Skeletal muscle satellite cell (primary cell): Measurements from ENCODE around the gene ETS1.

Experiments
- H3K27me3 ChIP-seq: 2 replicates; pipeline ENCODE4 v1.7.0; 2013; ENCODE audit warnings: low read length; ENCODE audit not compliant: control insufficient read depth, insufficient read depth
- H3K36me3 ChIP-seq: 2 replicates; pipeline ENCODE4 v1.7.0; 2013; ENCODE audit warnings: mild to moderate bottlenecking, control low read depth, low read length; ENCODE audit not compliant: insufficient read depth
- H3K4me1 ChIP-seq: 2 replicates; pipeline ENCODE4 v1.7.0; 2013; ENCODE audit warnings: low read length; ENCODE audit not compliant: control insufficient read depth, insufficient read depth
- H3K4me2 ChIP-seq: 2 replicates; pipeline ENCODE4 v1.7.0; 2013; ENCODE audit warnings: mild to moderate bottlenecking, low read length
- H3K4me3 ChIP-seq: 2 replicates; pipeline ENCODE4 v1.7.0; 2013; ENCODE audit warnings: low read length
- H3K9ac ChIP-seq: 2 replicates; pipeline ENCODE4 v1.7.0; 2013; ENCODE audit warnings: mild to moderate bottlenecking, low read depth, low read length, moderate library complexity
- H3K9me3 ChIP-seq: replicated peaks from 2 replicates; pipeline ENCODE4 v1.7.0; 2013; ENCODE audit warnings: mild to moderate bottlenecking, control low read depth, low read length

ETS1 gene

DNA sequence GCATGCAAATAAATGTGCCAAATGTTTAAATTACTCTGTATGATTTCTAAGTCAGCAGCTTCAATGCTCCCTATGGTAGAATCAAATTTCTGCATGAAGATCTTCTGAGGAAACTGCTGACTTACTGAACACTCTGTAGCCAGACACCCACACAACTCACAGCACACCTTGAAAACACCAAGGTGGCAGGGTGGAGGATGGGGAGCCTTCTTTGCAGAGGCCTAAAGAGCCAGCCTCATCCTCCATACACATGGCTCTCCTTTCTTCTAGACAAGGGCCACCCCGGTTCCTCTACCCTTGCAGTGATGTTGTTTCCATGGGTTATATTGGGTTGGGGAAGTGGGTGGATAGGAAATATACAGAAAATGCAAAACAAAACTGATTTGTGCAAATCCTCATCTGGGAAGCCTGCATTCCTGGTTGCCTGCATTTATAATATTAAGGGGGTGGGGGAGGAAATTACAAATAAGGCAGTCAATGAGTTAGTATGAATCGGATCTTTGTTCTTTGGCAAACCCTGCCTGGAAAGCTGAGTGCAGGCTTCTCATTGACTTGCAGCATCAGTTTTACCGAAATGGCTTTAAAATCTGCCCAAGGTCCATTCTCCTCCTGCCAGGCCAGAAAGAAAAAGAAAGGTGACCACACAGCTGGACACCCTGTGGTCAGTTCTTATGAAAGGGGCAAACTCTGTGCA lies 15.8 kb upstream of the ETS1 start:
- Histone ChIP-seq H3K4me2 (no peak overlapping the region), H3K4me1 (no peaks in the 10 kb centered on the region), H3K9ac (no peak overlapping the region), H3K9me3 (no peaks in the 10 kb centered on the region), H3K27me3 (peaks cover 3% of the 10 kb centered on the region), H3K36me3 (no peaks in the 10 kb centered on the region), H3K4me3 (no peak overlapping the region)

DNA sequence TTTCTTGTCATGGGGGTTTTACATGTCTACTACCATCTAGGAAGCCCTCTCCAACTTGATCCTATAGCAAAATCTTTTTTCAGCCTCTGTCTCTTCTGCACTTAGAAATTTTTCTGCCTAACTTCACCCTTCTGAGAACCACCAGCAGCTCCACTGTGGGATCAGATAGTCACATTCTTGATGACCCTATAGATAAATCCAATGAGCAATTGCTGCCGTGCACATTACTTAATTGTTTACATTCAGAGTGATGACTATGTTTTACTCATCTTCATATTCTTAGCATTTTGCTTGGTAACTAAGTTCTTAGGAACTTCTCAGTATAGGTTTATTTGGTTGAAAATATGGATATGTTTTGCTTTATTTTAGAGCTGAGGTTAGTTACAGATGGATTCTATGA lies 12.4 kb upstream of the ETS1 start:
- Histone ChIP-seq H3K27me3 (peaks cover 10% of the 10 kb centered on the region), H3K4me1 (no peaks in the 10 kb centered on the region), H3K9me3 (no peaks in the 10 kb centered on the region), H3K36me3 (no peaks in the 10 kb centered on the region), H3K4me3 (no peak overlapping the region), H3K9ac (no peak overlapping the region), H3K4me2 (no peak overlapping the region)

DNA sequence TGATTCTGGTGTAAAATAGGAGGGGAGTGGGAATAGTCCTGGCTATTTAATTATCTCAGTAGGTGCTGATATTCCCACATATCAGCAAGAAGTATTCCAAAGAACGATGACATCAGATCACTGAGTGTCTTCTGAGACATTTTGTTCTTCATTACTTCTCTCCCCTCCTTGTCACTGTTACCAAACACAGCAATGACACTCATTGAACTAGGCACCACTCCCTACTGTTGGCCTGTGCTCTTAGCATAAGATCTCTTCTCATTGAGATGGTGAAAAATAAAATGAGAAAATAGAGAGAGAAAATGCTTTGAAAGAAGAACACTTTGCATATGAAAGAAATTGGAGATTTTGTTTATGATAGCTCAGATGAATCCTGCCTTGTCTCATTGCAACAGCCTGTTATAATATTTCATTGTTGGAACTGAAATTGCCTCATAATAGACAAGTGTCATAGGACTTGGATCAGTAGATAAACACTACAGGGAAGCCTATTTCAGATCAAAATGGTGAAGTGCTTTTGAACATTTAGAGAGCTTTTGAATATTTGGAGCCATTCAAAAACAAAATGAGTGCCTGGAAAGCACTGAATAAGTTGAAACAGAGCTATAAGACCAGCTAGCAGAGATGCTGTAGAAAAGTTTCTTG lies 11.3 kb upstream of the ETS1 start:
- Histone ChIP-seq H3K36me3 (no peaks in the 10 kb centered on the region), H3K9ac (no peak overlapping the region), H3K27me3 (peaks cover 21% of the 10 kb centered on the region), H3K4me1 (no peaks in the 10 kb centered on the region), H3K9me3 (no peaks in the 10 kb centered on the region), H3K4me2 (no peak overlapping the region), H3K4me3 (no peak overlapping the region)

DNA sequence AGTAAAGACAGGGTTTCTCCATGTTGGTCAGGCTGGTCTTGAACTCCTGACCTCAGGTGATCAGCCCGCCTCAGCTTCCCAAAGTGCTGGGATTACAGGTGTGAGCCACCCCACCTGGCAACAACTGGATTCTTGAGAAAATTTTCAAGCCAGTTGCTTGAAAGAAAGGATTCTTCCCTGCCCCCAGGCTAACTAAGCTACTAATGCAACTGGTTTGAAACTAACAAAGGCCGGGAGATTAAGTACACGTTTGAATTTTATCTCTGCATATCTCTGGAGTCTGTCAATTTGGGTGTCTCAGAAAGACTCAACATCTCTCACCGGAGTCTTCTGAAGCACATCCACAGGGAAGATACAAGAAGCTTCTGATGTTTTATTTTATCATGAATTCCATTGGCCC lies 10.7 kb upstream of the ETS1 start:
- Histone ChIP-seq H3K4me2 (no peak overlapping the region), H3K36me3 (no peaks in the 10 kb centered on the region), H3K9me3 (no peaks in the 10 kb centered on the region), H3K9ac (no peak overlapping the region), H3K4me1 (no peaks in the 10 kb centered on the region), H3K4me3 (no peak overlapping the region), H3K27me3 (peaks cover 27% of the 10 kb centered on the region)

DNA sequence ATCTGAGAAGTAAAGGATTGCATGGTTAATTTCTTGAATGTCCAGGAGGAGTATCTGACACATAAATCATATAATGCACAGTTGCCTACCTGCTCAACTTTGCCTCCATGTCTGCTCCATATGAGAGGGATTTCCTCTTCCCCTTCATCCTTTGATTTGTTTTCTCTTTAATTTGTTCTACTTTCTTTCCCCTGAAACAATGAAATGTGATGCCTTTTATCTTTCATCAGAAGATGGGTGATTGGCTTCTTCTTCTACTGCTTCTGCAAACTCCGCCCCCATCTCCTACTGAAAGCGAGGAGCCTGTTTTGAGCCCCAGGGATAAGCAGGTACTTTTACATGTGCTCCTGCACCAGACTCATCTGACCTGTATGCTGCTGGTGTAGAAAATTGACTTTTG lies 9.9 kb upstream of the ETS1 start:
- H3K4me3 ChIP-seq = no peak overlapping the region
- no peaks in the 10 kb centered on the region for H3K36me3 ChIP-seq
- H3K9me3 ChIP-seq = no peaks in the 10 kb centered on the region
- peaks cover 35% of the 10 kb centered on the region for H3K27me3 ChIP-seq
- H3K9ac ChIP-seq = no peak overlapping the region
- H3K4me2 ChIP-seq = no peak overlapping the region
- H3K4me1 ChIP-seq = no peaks in the 10 kb centered on the region

DNA sequence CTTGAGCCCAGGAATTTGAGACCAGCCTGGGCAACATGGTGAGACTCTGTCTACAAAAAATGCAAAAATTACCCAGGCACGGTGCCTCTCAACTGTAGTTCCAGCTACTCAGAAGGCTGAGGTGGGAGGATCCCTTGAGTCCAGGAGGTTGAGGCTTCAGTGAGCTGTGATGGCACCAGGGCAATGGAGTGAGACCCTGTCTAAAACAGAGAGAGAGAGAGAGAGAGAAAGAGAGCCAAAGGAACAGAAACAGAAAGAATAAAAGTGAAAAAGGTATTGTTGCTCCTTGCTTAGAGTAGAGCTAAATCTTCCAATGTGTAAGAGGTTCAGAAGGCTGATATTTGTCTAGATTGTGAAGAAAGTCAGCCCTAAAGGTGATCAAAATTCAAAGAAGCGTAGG lies 8.9 kb upstream of the ETS1 start:
- Histone ChIP-seq H3K36me3 (no peaks in the 10 kb centered on the region), H3K27me3 (peaks cover 43% of the 10 kb centered on the region), H3K4me2 (no peak overlapping the region), H3K9ac (no peak overlapping the region), H3K4me3 (no peak overlapping the region), H3K4me1 (no peaks in the 10 kb centered on the region), H3K9me3 (no peaks in the 10 kb centered on the region)

DNA sequence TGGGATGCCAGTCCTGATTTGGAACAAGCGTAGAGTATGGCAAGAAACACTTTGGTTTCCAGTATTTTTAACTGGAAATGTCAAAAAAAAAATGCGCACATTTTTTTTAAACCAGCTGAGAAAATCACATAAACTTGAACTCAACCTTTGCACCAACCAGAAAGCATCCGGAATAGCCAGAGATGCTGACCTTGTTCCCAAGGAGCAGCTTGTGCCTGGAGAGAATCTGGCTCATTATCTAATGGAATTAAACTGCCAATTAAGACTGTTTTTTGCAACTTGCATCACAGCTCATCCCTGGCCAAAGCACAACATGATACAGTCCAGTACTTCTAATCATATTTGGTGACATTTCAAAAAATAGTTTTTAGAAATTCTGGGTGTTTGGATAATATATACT lies 8.4 kb upstream of the ETS1 start:
- Histone ChIP-seq H3K9ac (no peak overlapping the region), H3K9me3 (no peaks in the 10 kb centered on the region), H3K4me2 (no peak overlapping the region), H3K4me3 (no peak overlapping the region), H3K36me3 (no peaks in the 10 kb centered on the region), H3K27me3 (peaks cover 47% of the 10 kb centered on the region), H3K4me1 (no peaks in the 10 kb centered on the region)

DNA sequence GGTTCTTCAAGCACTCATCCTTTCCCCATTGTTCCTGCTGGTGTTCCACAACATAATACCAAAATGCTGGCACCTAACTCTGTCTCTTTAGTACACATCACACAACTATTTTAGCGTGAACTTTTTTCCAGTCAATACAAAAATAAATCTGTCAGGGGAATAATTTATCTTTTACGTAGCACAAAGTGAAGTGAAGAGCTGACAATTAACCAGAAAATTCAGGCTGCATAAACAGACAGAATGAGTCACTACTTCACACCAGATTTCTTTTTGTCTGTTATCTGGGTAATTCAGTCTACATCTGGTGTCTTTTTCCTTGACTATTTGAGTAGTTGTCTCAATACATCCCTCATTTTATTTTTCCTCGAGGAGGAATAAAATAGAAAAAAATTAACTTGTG lies 7.9 kb upstream of the ETS1 start:
- Histone ChIP-seq H3K4me2 (no peak overlapping the region), H3K9me3 (no peaks in the 10 kb centered on the region), H3K9ac (no peak overlapping the region), H3K36me3 (no peaks in the 10 kb centered on the region), H3K27me3 (peaks cover 50% of the 10 kb centered on the region), H3K4me1 (no peaks in the 10 kb centered on the region), H3K4me3 (no peak overlapping the region)

DNA sequence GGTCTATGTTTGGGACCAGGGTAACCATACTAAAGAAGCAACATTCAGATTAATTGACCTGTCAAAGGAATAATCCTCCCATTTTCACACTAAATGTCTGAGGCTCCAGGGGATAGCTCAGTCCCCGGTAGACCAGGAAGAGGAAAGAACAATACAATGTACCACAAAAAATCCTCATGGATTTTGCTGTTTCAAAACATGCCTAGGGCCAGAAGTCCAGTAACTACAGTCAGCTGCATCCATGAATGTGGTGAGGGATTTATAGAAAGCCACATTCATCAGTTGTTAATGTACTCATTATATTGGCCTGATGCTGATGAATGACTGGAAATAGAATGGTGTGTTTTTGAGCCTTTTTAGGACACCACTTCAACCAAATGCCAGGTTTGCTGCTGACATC lies 6.9 kb upstream of the ETS1 start:
- no peak overlapping the region for H3K4me2 ChIP-seq

DNA sequence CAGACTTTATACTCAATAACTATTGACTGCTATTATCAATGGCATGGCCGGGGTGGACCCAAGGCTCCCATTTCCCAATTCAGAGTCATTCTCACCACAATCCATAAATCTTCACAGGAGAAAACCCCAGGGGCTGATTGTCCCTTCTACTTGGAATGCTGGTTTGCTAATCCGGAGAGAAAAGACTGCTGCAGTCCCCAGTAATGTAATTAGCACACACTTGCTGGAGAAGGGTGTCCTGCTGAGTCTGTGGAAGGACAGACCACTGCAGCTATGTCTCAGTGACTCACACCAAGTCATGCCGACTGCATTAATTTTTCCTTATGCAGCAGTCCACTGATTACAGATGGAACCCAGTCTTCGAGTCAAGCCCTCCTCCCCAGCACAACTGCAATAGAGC lies 5.9 kb upstream of the ETS1 start:
- H3K9ac ChIP-seq = no peak overlapping the region
- no peaks in the 10 kb centered on the region for H3K4me1 ChIP-seq
- no peak overlapping the region for H3K4me3 ChIP-seq
- no peak overlapping the region for H3K4me2 ChIP-seq
- H3K36me3 ChIP-seq = no peaks in the 10 kb centered on the region
- peaks cover 65% of the 10 kb centered on the region for H3K27me3 ChIP-seq
- H3K9me3 ChIP-seq = no peaks in the 10 kb centered on the region

More for the DNA sequence above, 6.9 kb upstream of the ETS1 start:
- Histone ChIP-seq H3K4me1 (no peaks in the 10 kb centered on the region), H3K9me3 (no peaks in the 10 kb centered on the region), H3K9ac (no peak overlapping the region), H3K27me3 (peaks cover 55% of the 10 kb centered on the region), H3K36me3 (no peaks in the 10 kb centered on the region), H3K4me3 (no peak overlapping the region)

DNA sequence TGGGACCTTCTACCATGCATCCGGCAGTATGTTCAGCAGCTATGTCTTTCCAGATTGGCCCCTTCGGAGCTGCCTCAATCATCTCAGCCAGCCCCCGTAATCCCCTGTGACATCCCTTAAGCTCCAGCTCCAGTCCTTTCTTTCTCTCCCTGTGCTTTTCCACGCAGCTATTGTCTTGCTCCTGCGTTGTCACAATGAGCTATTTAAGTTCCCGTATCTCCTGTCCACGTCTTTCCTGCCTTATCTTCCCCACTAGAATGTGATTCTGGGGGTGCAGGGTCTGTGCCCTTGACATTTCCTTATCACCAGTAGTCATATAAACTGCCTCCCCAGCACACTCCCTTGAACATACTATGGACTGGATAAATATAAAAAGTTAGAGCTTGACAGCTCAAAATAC lies 5.1 kb upstream of the ETS1 start:
- Histone ChIP-seq H3K36me3 (no peaks in the 10 kb centered on the region), H3K27me3 (peaks cover 73% of the 10 kb centered on the region)

DNA sequence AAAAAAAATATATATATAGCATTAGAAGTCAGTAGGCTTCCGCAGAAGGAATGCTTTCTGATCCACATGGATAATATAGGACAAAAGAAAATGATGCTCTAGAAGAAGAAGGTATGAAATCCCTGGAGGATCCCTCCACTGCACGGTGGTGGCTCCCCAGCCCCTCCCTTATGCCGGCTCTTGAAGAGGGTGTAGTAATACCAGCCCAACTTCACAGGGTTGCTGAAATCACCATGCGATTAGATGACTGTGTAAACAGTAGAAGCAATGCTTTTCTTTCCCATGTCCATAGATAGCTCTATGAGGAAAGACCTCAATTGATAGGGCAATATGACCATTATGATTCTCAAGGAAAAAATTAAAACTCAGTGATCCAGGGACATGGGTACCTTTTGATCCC lies 3.2 kb upstream of the ETS1 start:
- Histone ChIP-seq H3K4me3 (no peak overlapping the region), H3K9ac (no peak overlapping the region), H3K4me1 (no peaks in the 10 kb centered on the region), H3K27me3 (peaks cover 85% of the 10 kb centered on the region), H3K4me2 (no peak overlapping the region), H3K36me3 (no peaks in the 10 kb centered on the region), H3K9me3 (no peaks in the 10 kb centered on the region)

More for the DNA sequence above, 5.1 kb upstream of the ETS1 start:
- no peaks in the 10 kb centered on the region for H3K4me1 ChIP-seq
- H3K4me3 ChIP-seq = no peak overlapping the region
- H3K9me3 ChIP-seq = no peaks in the 10 kb centered on the region
- H3K9ac ChIP-seq = no peak overlapping the region
- H3K4me2 ChIP-seq = no peak overlapping the region
